GM12878 (cell line): ENCODE results near the gene TGFBRAP1. TPM values are rescaled to one million over a fixed set of nuclear protein-coding genes. Genes with fewer than 3 reads are reported as not detected.

Experiments used
- polyA plus RNA-seq, 11 experiments: library from polyadenylated mRNA; depleted of rRNA in 4 of 11; unstranded in 6 of 11; stranded (reverse) in 5 of 11; fragments of >200 nt; fragmentation: Nextera tagmentation in 4 of 11; fragmentation: Illumina TruSeq in 1 of 11; extraction: Ambion mirVana in 4 of 11; extraction: Trizol in 1 of 11; gene quantifications; 1 replicate in 1 of 11; 2 replicates in 10 of 11; pipeline versions ENCODE4 v1.2.1 to v1.2.3, GENCODE V29; 2011 to 2016; ENCODE audit warnings: inconsistent platforms in 2 of 11, missing spikeins in 2 of 11, low read depth in 1 of 11
- total RNA-seq, 4 experiments: library from RNA; depleted of rRNA in 3 of 4; stranded (reverse); fragments of >200 nt in 3 of 4; fragmentation: Illumina TruSeq in 1 of 4; extraction: Trizol in 1 of 4; gene quantifications; 2 replicates each; pipeline versions ENCODE4 v1.2.1 to v1.2.3, GENCODE V29; 2013 to 2021

TGFBRAP1 gene
- total and polyA plus RNA-seq, 10 of the 15 experiments (the other 5 are each of a cell fraction or from before 2014, with no cell fraction given): 7.9 to 37.4 (median 23.7) TPM

Other genes starting within 250 kb of the TGFBRAP1 start
- gene GPR45, start 88.0 kb downstream of the TGFBRAP1 start, total RNA-seq (2014; rRNA removed): not detected in 2 replicates
- not detected in 2 replicates for gene GPR45, start 88.0 kb downstream of the TGFBRAP1 start, total RNA-seq (2014; rRNA removed; fragmentation: Illumina TruSeq; extraction: Trizol)
- gene GPR45, start 88.0 kb downstream of the TGFBRAP1 start, total RNA-seq (2021): not detected in 2 replicates
- gene GPR45, start 88.0 kb downstream of the TGFBRAP1 start, polyA plus RNA-seq (2011; rRNA removed): not detected in 2 replicates
- not detected in 2 replicates for gene GPR45, start 88.0 kb downstream of the TGFBRAP1 start, polyA plus RNA-seq (2014; fragmentation: Illumina TruSeq; extraction: Trizol)
- not detected for gene GPR45, start 88.0 kb downstream of the TGFBRAP1 start, polyA plus RNA-seq (2014; fragmentation: Nextera tagmentation; extraction: Ambion mirVana)
- gene GPR45, start 88.0 kb downstream of the TGFBRAP1 start, polyA plus RNA-seq (2014; rRNA removed): 0.11 TPM in 1 of 2 replicates, not detected in the other
- not detected for gene GPR45, start 88.0 kb downstream of the TGFBRAP1 start, polyA plus RNA-seq (2016; fragmentation: Nextera tagmentation; extraction: Ambion mirVana)
- gene C2orf49, start 7.8 kb upstream of the TGFBRAP1 start, total RNA-seq (2014; rRNA removed): 7.2 and 7.3 TPM in 2 replicates
- gene C2orf49, start 7.8 kb upstream of the TGFBRAP1 start, total RNA-seq (2014; rRNA removed; fragmentation: Illumina TruSeq; extraction: Trizol): 15.9 and 16.1 TPM in 2 replicates
- gene C2orf49, start 7.8 kb upstream of the TGFBRAP1 start, total RNA-seq (2021): 11.3 and 13.2 TPM in 2 replicates
- gene C2orf49, start 7.8 kb upstream of the TGFBRAP1 start, polyA plus RNA-seq (2011; rRNA removed): 24.2 and 39.4 TPM in 2 replicates
- gene C2orf49, start 7.8 kb upstream of the TGFBRAP1 start, polyA plus RNA-seq (2014; fragmentation: Illumina TruSeq; extraction: Trizol): 20.8 and 22.2 TPM in 2 replicates
- 10 to 100 TPM; 15.7 to 19.5 TPM for gene C2orf49, start 7.8 kb upstream of the TGFBRAP1 start, polyA plus RNA-seq (2014; fragmentation: Nextera tagmentation; extraction: Ambion mirVana)
- 10.0 and 11.4 TPM in 2 replicates for gene C2orf49, start 7.8 kb upstream of the TGFBRAP1 start, polyA plus RNA-seq (2014; rRNA removed)
- 10 to 100 TPM; 13.5 to 15.2 TPM for gene C2orf49, start 7.8 kb upstream of the TGFBRAP1 start, polyA plus RNA-seq (2016; fragmentation: Nextera tagmentation; extraction: Ambion mirVana)
- gene FHL2, start 69.3 kb upstream of the TGFBRAP1 start, total RNA-seq (2014; rRNA removed): 3.9 and 4.3 TPM in 2 replicates
- 2.2 and 2.3 TPM in 2 replicates for gene FHL2, start 69.3 kb upstream of the TGFBRAP1 start, total RNA-seq (2014; rRNA removed; fragmentation: Illumina TruSeq; extraction: Trizol)
- 2.2 and 3.0 TPM in 2 replicates for gene FHL2, start 69.3 kb upstream of the TGFBRAP1 start, total RNA-seq (2021)
- 4.8 and 5.2 TPM in 2 replicates for gene FHL2, start 69.3 kb upstream of the TGFBRAP1 start, polyA plus RNA-seq (2011; rRNA removed)
- 2.5 and 2.7 TPM in 2 replicates for gene FHL2, start 69.3 kb upstream of the TGFBRAP1 start, polyA plus RNA-seq (2014; fragmentation: Illumina TruSeq; extraction: Trizol)
- gene FHL2, start 69.3 kb upstream of the TGFBRAP1 start, polyA plus RNA-seq (2014; fragmentation: Nextera tagmentation; extraction: Ambion mirVana): 1 to 10 TPM; 7.4 to 9.9 TPM
- 3.4 and 4.2 TPM in 2 replicates for gene FHL2, start 69.3 kb upstream of the TGFBRAP1 start, polyA plus RNA-seq (2014; rRNA removed)
- 1 to 10 TPM; 7.1 to 7.7 TPM for gene FHL2, start 69.3 kb upstream of the TGFBRAP1 start, polyA plus RNA-seq (2016; fragmentation: Nextera tagmentation; extraction: Ambion mirVana)